NB4 (cell line): ENCODE results near the gene ALS2CL.

Experiments
- CTCF ChIP-seq: IDR thresholded peaks from one replicate; pipeline ENCODE4 v1.5.1; 2012; ENCODE audit warnings: low read depth, low read length
- MAX ChIP-seq: IDR thresholded peaks from 2 replicates; pipeline ENCODE4 v1.6.1; 2011; ENCODE audit warnings: low read depth, low read length
- MYC ChIP-seq: IDR thresholded peaks from 2 replicates; pipeline ENCODE4 v1.6.1; 2011; ENCODE audit warnings: low read depth, low read length
- POLR2A ChIP-seq: IDR thresholded peaks from 2 replicates; pipeline ENCODE4 v1.6.1; 2011; ENCODE audit warnings: mild to moderate bottlenecking; ENCODE audit not compliant: insufficient read length; ENCODE audit errors: extremely low read depth

GRCh38 chr3:46706771-46707582 is 13.5 kb upstream of the ALS2CL start:
- TF ChIP-seq MAX (no peak), POLR2A (no peak), CTCF (no peak), MYC (no peak)
